IPS-NIHi11 (cell line): ENCODE data around the gene LEAP2.
A peak's percentile ranks its signal among the peaks of the same experiment; 100 is the strongest.
"Not testable (repeated sequence)": the region's sequence is repeated elsewhere in the genome, so short reads cannot be mapped to it uniquely, and the experiment has no call there.

Experiments
- DNase-seq: peaks from one replicate; pipeline ENCODE4 v3.0.0; 2012; ENCODE audit warnings: mixed read lengths, low spot score

The LEAP2 gene

DNA sequence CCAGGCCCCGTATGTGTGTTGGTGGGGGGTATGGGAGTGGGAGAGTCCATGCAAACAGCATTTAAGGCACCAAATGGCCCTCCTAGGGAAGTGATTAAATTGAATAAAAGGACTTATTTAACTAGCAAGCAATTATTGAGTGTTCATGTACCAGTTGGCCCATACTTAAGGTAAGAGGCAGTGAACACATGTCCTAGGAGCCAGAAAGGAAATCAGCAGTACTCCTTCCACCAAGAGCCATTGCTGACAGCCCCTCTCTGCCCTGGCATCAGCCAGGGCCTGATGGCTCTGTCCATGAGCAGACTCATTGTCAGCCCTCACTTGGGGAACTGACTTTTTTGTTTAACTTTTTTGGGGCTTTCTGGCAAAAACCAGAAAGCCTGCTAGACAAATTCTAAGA lies 32.6 kb upstream of the LEAP2 start:
- no peak for DNase-seq

DNA sequence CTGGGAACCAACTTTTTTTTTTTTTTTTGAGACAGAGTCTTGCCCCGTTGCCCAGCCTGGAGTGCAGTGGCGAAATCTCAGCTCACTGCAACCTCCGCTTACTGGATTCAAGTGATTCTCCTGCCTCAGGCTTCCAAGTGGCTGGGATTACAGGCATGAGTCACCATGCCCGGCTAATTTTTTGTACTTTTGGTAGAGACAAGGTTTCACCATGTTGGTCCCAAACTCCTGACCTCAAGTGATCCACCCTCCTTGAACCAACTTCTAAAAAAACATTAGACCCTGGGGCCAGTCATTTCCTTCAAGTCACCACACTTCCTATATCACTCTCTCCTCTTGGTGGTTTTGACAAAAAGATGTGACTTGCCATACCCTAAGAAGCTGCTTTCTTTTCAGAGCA lies 32.2 kb upstream of the LEAP2 start:
- no peak for DNase-seq

- DNase-seq, result no peak
Measured at GRCh38 chr5:132848270-132848669, 25.2 kb upstream of the LEAP2 start.

DNA sequence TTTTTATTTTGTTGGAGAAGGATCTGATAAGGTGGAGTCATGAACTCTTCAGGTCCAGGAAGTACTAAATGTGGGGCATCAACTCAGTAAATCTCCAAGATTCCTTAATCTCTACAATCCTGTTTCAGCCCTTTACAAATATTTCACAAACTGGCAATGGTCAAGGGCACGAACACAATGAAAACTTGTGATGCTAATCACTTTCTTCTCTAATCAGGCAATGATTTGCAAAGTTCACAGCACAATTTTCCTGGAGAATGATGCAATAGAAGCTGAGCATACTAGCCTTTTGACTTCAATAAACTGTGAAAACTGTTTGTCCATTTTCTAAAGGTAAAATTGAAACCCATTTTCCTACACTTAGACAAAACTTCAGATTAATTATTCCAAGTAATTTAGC lies 24.1 kb upstream of the LEAP2 start:
- no peak for DNase-seq

- no peak for DNase-seq
Measured at GRCh38 chr5:132850066-132850465, 23.4 kb upstream of the LEAP2 start.

- no peak for DNase-seq
Measured at GRCh38 chr5:132853323-132853722, 20.1 kb upstream of the LEAP2 start.

DNA sequence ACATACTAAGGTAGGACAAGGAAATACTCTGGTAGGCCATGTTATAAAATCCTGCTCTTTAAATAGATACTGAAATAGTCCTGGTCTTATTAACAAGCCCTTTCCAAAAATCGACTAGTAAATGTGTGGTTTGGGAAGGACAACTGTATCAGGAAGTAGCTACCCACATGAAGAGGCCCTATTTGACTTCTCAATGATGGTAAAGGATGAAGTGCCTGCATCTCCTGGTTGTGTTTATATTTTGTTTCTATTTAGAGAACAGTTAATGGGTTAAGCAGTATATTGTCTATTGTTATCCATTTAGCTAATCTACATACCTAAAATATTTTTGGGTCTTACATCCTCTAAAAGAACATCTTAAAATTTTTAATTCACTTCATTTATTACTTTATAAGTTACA lies 19.7 kb upstream of the LEAP2 start:
- DNase-seq, result no peak

DNA sequence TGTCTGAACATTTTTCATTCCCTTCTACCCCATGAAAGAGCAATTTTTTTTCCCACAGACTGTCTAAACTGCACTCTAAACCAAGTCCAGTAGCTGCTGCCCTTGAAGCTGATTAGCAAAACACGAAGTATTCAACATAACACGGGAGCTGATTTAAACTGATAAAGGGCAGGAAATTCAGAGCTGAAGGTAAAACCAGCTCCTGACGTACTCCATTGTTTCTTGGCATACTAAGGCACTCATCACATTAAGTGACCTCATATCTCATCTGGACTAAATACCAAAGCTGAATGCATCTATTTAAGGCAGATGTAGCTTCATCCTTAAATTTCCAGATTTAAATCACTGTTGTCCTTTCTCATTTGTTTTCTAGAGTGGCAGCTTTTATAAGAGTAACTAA lies 19.2 kb upstream of the LEAP2 start:
- DNase-seq, result no peak

- not testable (repeated sequence) for DNase-seq
Measured at GRCh38 chr5:132854992-132855391, 18.5 kb upstream of the LEAP2 start.

GRCh38 chr5:132856011-132856410 lies 17.5 kb upstream of the LEAP2 start:
- DNase-seq, result no peak

- no peak for DNase-seq
Measured at GRCh38 chr5:132859889-132860437, 13.5 kb upstream of the LEAP2 start.

DNA sequence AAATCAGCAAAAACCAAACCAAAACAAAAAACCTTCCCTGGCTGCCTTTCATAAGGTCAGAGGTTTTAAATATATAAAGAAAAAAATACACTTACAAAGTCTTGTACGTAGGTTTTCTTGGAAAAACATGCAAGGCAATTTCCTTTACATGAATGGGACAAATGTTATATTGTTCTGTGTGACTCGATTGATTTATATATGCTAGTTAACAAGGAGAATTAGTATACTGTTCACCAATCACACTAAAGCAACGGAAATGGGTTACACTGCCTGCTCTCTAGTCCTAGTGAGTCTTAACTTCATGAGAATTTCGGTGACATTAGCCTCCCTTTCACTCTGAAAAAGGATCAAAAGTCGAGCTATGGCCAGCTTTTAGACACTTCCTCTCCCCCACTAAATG lies 12.7 kb upstream of the LEAP2 start:
- DNase-seq, result no peak

- no peak for DNase-seq
Measured at GRCh38 chr5:132865668-132866341, 7.7 kb upstream of the LEAP2 start.

DNA sequence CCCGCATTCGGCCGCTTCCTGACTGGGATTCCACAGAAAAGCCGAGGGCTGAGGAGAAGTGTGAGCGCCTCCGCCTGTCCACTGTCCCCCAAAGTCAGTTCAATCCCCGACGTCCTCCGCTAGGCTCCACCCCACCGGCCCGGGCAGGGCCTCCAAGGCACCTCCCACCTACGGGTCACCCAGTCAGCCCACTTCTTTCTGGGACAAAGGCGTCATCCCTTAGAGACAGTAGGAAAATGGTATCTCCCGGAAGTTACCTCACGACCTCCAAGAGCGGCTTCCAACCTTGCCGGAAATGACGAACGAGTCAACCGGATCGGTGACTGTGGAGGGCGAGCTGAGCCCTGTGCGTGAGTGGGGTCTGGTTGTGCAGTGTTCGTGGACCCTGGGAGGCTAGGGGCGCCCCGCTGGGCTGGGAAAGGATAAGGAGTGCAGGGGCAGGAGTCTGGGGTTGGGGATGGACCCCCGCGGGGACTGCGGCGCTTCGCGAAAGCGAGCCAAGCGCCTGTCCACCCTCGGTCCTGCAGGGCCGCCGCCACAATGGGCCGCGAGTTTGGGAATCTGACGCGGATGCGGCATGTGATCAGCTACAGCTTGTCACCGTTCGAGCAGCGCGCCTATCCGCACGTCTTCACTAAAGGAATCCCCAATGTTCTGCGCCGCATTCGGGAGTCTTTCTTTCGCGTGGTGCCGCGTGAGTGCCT lies 7.0 kb upstream of the LEAP2 start, which contains the start of the genes GDF9 and UQCRQ:
TSS of gene GDF9 (minus strand) at position 128 of the 704 bp plus-strand sequence. CDS start 1,936 bp downstream, outside the sequence.
TSS of gene UQCRQ (plus strand) at position 301 of the 704 bp plus-strand sequence. CDS start at position 541, 240 bp downstream.
- peak; percentile 97 for DNase-seq

DNA sequence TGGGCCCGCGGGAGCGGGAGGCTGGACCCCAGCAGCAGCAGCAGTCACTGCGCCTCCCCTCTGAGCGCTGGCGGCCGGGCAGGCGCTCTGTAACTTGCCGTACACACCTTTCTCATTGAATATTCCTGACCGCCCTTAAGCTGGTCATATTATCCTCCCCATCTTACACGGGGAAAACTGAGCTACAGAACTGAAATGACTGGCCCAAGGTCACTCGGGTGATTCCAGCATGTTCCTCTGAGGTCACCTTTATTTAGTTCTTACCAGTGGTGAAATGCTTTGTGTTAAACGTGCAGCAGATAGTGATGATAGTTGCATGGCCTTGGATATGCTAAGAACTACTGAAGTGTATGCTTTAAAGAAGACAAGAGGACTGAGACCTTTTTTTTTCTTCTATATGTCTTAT lies 6.4 kb upstream of the LEAP2 start:
- no peak for DNase-seq

GRCh38 chr5:132868754-132869153 lies 4.7 kb upstream of the LEAP2 start:
- no peak for DNase-seq

GRCh38 chr5:132870801-132871200 lies 2.7 kb upstream of the LEAP2 start:
- no peak for DNase-seq

DNA sequence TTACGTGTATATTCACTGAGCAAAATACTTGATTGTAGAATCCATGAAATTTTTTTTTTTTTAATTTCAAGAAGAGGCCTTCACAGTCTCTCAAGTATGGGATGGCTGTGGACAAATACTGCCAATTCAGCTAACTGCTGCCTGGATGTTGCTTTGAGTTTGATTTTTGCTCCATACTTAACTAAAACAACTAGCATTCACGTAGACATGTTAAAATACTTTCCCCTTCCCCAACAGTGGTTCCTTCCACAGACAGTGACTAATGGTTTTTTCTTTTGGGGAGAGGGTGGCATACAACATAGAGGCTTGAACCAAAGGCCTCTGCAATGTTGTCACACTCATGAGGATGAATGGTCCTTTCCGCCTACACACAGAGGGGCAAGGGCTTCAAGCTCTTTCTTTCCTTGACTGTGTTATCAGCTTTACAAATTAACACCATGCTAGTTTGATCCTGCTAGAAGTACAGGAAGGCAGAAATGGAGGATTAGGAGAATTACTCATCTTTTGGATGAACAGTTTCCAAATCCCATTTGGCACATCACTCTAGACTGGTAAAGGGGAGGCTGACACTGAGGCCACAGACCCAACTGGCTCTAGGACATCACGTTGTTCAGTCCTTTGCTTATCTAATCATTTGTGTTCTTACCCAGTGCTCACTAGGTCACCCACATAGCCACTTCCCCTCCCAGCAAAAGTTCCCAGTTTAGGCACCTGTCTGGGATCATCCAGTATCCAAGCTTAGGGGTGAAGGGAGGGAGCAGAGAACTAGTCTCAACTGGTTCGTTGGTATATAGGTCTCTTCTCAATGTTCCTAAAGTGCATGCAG lies 1.8 kb upstream of the LEAP2 start:
- DNase-seq, result no peak

- DNase-seq, result no peak
Measured at GRCh38 chr5:132872788-132873118, 715 bp upstream of the LEAP2 start.

DNA sequence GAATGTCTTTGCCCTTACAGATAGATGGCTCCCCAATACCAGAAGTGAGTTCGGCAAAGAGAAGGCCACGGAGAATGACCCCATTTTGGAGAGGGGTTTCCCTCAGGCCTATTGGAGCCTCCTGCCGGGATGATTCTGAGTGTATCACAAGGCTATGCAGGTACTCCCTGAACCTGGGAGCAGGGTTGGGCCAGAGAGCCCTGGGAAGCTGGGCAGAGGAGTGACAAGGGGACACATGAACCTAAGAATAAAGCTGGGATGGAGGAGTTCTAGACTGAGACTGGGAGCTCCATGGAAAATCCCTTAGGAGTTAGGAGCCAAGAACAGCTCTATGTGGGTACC lies 433 bp downstream of the LEAP2 start:
- DNase-seq, result no peak

- no peak for DNase-seq
Measured at GRCh38 chr5:132876020-132876759, 2.7 kb downstream of the LEAP2 start.

DNA sequence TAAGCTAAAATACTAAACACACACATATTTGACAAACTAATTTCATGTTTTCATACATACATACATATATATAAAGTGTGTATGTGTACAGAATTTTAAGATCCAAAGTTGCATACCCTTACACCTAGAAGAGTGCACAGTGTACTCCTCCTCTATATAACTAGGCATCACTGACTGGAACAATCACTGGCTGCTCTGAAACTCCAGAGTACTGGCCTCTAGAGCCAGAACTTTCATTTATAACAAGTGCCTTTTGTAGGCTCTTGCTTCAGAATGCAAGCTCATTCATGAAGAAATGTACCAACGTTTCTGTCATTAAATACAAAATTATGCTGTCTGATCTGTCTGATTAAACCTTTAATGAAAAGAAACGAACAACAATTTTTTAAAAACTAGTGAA lies 4.0 kb downstream of the LEAP2 start:
- no peak for DNase-seq
